HG02759 (cell line): ENCODE data around the gene LAMA4.

Experiments used
- ATAC-seq: cut with Tn5 transposase; IDR thresholded peaks from one replicate; pipeline ENCODE4 v1.9.1; 2021; ENCODE audit warnings: mild to moderate bottlenecking, moderate library complexity; ENCODE audit not compliant: unreplicated experiment

LAMA4 gene

GRCh38 chr6:112156668-112157067 lies 97.7 kb downstream of the LAMA4 start:
- ATAC-seq, result no peak

- ATAC-seq, result no peak
Measured at GRCh38 chr6:112155886-112156285, 98.5 kb downstream of the LAMA4 start.

GRCh38 chr6:112154711-112155110 lies 99.7 kb downstream of the LAMA4 start:
- no peak for ATAC-seq

- ATAC-seq, result no peak
Measured at GRCh38 chr6:112153926-112154607, 100.3 kb downstream of the LAMA4 start.

GRCh38 chr6:112150363-112150762 lies 104.0 kb downstream of the LAMA4 start:
- ATAC-seq, result no peak

GRCh38 chr6:112149719-112150263 lies 104.6 kb downstream of the LAMA4 start:
- no peak for ATAC-seq

- ATAC-seq, result no peak
Measured at GRCh38 chr6:112149236-112149635, 105.1 kb downstream of the LAMA4 start.

GRCh38 chr6:112148103-112148502 lies 106.3 kb downstream of the LAMA4 start:
- ATAC-seq, result no peak

GRCh38 chr6:112145080-112145573 lies 109.2 kb downstream of the LAMA4 start:
- no peak for ATAC-seq

- ATAC-seq, result no peak
Measured at GRCh38 chr6:112144145-112144926, 110.0 kb downstream of the LAMA4 start.

GRCh38 chr6:112141707-112142106 lies 112.7 kb downstream of the LAMA4 start:
- ATAC-seq, result no peak

GRCh38 chr6:112139052-112139451 lies 115.3 kb downstream of the LAMA4 start:
- ATAC-seq, result no peak

- no peak for ATAC-seq
Measured at GRCh38 chr6:112130878-112131277, 123.5 kb downstream of the LAMA4 start.

GRCh38 chr6:112128208-112128607 lies 126.2 kb downstream of the LAMA4 start:
- ATAC-seq, result no peak

- no peak for ATAC-seq
Measured at GRCh38 chr6:112123982-112124381, 130.4 kb downstream of the LAMA4 start.

- ATAC-seq, result no peak
Measured at GRCh38 chr6:112122756-112123155, 131.6 kb downstream of the LAMA4 start.

- ATAC-seq, result no peak
Measured at GRCh38 chr6:112118034-112118433, 136.3 kb downstream of the LAMA4 start.

GRCh38 chr6:112117554-112117953 lies 136.8 kb downstream of the LAMA4 start:
- no peak for ATAC-seq

GRCh38 chr6:112116221-112116620 lies 138.1 kb downstream of the LAMA4 start:
- no peak for ATAC-seq

GRCh38 chr6:112114577-112115223 lies 139.7 kb downstream of the LAMA4 start:
- ATAC-seq, result no peak

- ATAC-seq, result no peak
Measured at GRCh38 chr6:112113918-112114317, 140.4 kb downstream of the LAMA4 start.
